ENCODE measurements around the gene SIGLEC1. TPM values are rescaled to one million over a fixed set of nuclear protein-coding genes. Genes with fewer than 3 reads are reported as not detected.

SIGLEC1 gene
- total RNA-seq, 1 experiment from 2014 or later = 0.17 TPM

- no peaks in the 10 kb centered on the region for H4K20me1 ChIP-seq (ENCODE audit: insufficient read depth)
- H3K4me2 ChIP-seq (ENCODE audit: low read length) = peak overlapping the region; percentile 17
- H3K27me3 ChIP-seq (ENCODE audit: insufficient read depth, low read length) = peaks cover 5% of the 10 kb centered on the region; the same call in 1 of the 2 replicates
- H3K27ac ChIP-seq (ENCODE audit: low read depth, low read length) = no peak overlapping the region
- BruUV-seq (replicated peaks) = no TSS peak
- peaks cover 2 to 13% of the 10 kb centered on the region in 2 experiments; a peak in 2 of 4 replicates for H3K4me1 ChIP-seq (ENCODE audit: control insufficient read depth in 1 of 2, insufficient read depth in 2 of 2, low read length in 2 of 2)
- H3K4me3 ChIP-seq (replicated peaks in 1 of 2; ENCODE audit: low read depth in 1 of 2, low read length in 2 of 2) = no peak overlapping the region
- ChIA-PET CTCF (interaction anchor here (1.1 kb wide), 1 partner anchor 30 kb away, joined by 3 read pairs; no protein-coding TSS in a partner anchor), POLR2A (no interaction called here), RAD21 (ENCODE audit: low non-redundant PET in 1 of 2, low total read pairs in 2 of 2, uncharacterized antibody in 2 of 2, unreplicated experiment in 2 of 2) (no interaction called here)
- no peak for TF ChIP-seq MAX (IDR thresholded peaks at IDR 0.05)
- no peak overlapping the region for H3K9ac ChIP-seq (ENCODE audit: low read length)
- no peak overlapping the region for H2AFZ ChIP-seq (ENCODE audit: low read depth, low read length, poor library complexity, severe bottlenecking)
- intact Hi-C loops (cut with micrococcal nuclease) = no loop called here
- no peaks in the 10 kb centered on the region for H3K9me2 ChIP-seq (ENCODE audit: insufficient read depth)
- H3K36me3 ChIP-seq (ENCODE audit: control insufficient read depth in 1 of 2, insufficient read depth in 2 of 2, low read length in 2 of 2) = no peaks in the 10 kb centered on the region
- ATAC-seq = no peak
- H3K9me3 ChIP-seq (ENCODE audit: control insufficient read depth in 1 of 2, insufficient read depth in 1 of 2, low read depth in 1 of 2, low read length in 2 of 2) = no peaks in the 10 kb centered on the region
- H3K79me2 ChIP-seq (ENCODE audit: insufficient read depth, low read length) = no peaks in the 10 kb centered on the region
- no peak for DNase-seq (ENCODE audit: low read depth, low spot score)
Observed at GRCh38 chr20:3679749-3680700, 32.4 kb downstream of the SIGLEC1 start.

- H3K4me2 ChIP-seq (ENCODE audit: low read length) = no peak overlapping the region
- ATAC-seq = no peak
- no peaks in the 10 kb centered on the region for H3K9me3 ChIP-seq (ENCODE audit: control insufficient read depth in 1 of 2, insufficient read depth in 1 of 2, low read depth in 1 of 2, low read length in 2 of 2)
- ChIA-PET POLR2A (no interaction called here), CTCF (interaction anchor here (1.1 to 2.8 kb wide), 2 partner anchors 31 to 116 kb away, joined by 3 to 9 read pairs; no protein-coding TSS in a partner anchor), RAD21 (ENCODE audit: low non-redundant PET in 1 of 2, low total read pairs in 2 of 2, uncharacterized antibody in 2 of 2, unreplicated experiment in 2 of 2) (no interaction called here)
- H3K27me3 ChIP-seq (ENCODE audit: insufficient read depth, low read length) = peaks cover 5% of the 10 kb centered on the region; the same call in 1 of the 2 replicates
- intact Hi-C loops (cut with micrococcal nuclease) = no loop called here
- TF ChIP-seq ZNF274 (IDR thresholded peaks at IDR 0.05; ENCODE audit: low read depth, low read length) = no peak
- TF ChIP-seq ATF3 (IDR thresholded peaks at IDR 0.05) = no peak
- TF ChIP-seq MAX (IDR thresholded peaks at IDR 0.05) = no peak
- no peak for TF ChIP-seq CBX3 (IDR thresholded peaks at IDR 0.05; ENCODE audit: low read depth)
- no peak for TF ChIP-seq POLR2AphosphoS5 (IDR thresholded peaks at IDR 0.05; ENCODE audit: low read depth, low read length)
- no peaks in the 10 kb centered on the region for H4K20me1 ChIP-seq (ENCODE audit: insufficient read depth)
- no peak overlapping the region for H3K4me3 ChIP-seq (replicated peaks in 1 of 2; ENCODE audit: low read depth in 1 of 2, low read length in 2 of 2)
- BruUV-seq (replicated peaks) = no TSS peak
- no peaks in the 10 kb centered on the region for H3K79me2 ChIP-seq (ENCODE audit: insufficient read depth, low read length)
- H2AFZ ChIP-seq (ENCODE audit: low read depth, low read length, poor library complexity, severe bottlenecking) = no peak overlapping the region
- no peaks in the 10 kb centered on the region for H3K36me3 ChIP-seq (ENCODE audit: control insufficient read depth in 1 of 2, insufficient read depth in 2 of 2, low read length in 2 of 2)
- no peak for DNase-seq (ENCODE audit: low read depth, low spot score)
- no peaks in the 10 kb centered on the region for H3K9me2 ChIP-seq (ENCODE audit: insufficient read depth)
- no peak overlapping the region for H3K9ac ChIP-seq (ENCODE audit: low read length)
- peaks cover 2 to 13% of the 10 kb centered on the region in 2 experiments; a peak in 2 of 4 replicates for H3K4me1 ChIP-seq (ENCODE audit: control insufficient read depth in 1 of 2, insufficient read depth in 2 of 2, low read length in 2 of 2)
- no peak overlapping the region for H3K27ac ChIP-seq (ENCODE audit: low read depth, low read length)
Observed at GRCh38 chr20:3678856-3679720, 33.3 kb downstream of the SIGLEC1 start.
